ENCODE results near the gene NUDT16L1.

NUDT16L1 gene

GRCh38 chr16:4656695-4657686 lies 36.4 kb upstream of the NUDT16L1 start:
- Mint-ChIP-seq H3K36me3 (peaks cover 10% of the 10 kb centered on the region), H3K27me3 (no peaks in the 10 kb centered on the region), H3K4me3 (no peak overlapping the region), H3K4me1 (peaks cover under 1% of the 10 kb centered on the region), H3K27ac (no peak overlapping the region), H3K9me3 (no peaks in the 10 kb centered on the region)
- DNase-seq (ENCODE audit: low spot score in 2 of 2) (no peak), ATAC-seq (ENCODE audit: low read depth) (no peak)

GRCh38 chr16:4659363-4660353 lies 33.7 kb upstream of the NUDT16L1 start:
- Mint-ChIP-seq H3K27ac (no peak overlapping the region), H3K4me3 (no peak overlapping the region), H3K4me1 (peaks cover 10% of the 10 kb centered on the region), H3K36me3 (peaks cover 7% of the 10 kb centered on the region), H3K27me3 (no peaks in the 10 kb centered on the region), H3K9me3 (no peaks in the 10 kb centered on the region)
- ATAC-seq (ENCODE audit: low read depth) (no peak), DNase-seq (ENCODE audit: low spot score in 2 of 2) (no peak)

GRCh38 chr16:4660454-4661007 lies 32.8 kb upstream of the NUDT16L1 start:
- Mint-ChIP-seq H3K27ac (no peak overlapping the region), H3K4me3 (no peak overlapping the region), H3K36me3 (peaks cover 7% of the 10 kb centered on the region), H3K9me3 (no peaks in the 10 kb centered on the region), H3K4me1 (peaks cover 12% of the 10 kb centered on the region), H3K27me3 (no peaks in the 10 kb centered on the region)
- ATAC-seq (ENCODE audit: low read depth) (no peak), DNase-seq (ENCODE audit: low spot score in 2 of 2) (no peak)

- H3K27ac Mint-ChIP-seq: no peak overlapping the region
- DNase-seq (ENCODE audit: low spot score in 2 of 2) (no peak), ATAC-seq (ENCODE audit: low read depth) (no peak)
- H3K9me3 Mint-ChIP-seq: no peaks in the 10 kb centered on the region
- H3K4me3 Mint-ChIP-seq: no peak overlapping the region
- peaks cover 4% of the 10 kb centered on the region for H3K36me3 Mint-ChIP-seq
- H3K4me1 Mint-ChIP-seq: peaks cover 12% of the 10 kb centered on the region
- no peaks in the 10 kb centered on the region for H3K27me3 Mint-ChIP-seq
Observed at GRCh38 chr16:4661661-4662060, 31.7 kb upstream of the NUDT16L1 start.

GRCh38 chr16:4663465-4663776 lies 29.9 kb upstream of the NUDT16L1 start:
- Mint-ChIP-seq H3K4me3 (no peak overlapping the region), H3K27me3 (no peaks in the 10 kb centered on the region), H3K36me3 (peaks cover 4% of the 10 kb centered on the region), H3K9me3 (no peaks in the 10 kb centered on the region), H3K27ac (no peak overlapping the region), H3K4me1 (peaks cover 12% of the 10 kb centered on the region)
- DNase-seq (ENCODE audit: low spot score in 2 of 2) (no peak), ATAC-seq (ENCODE audit: low read depth) (no peak)

- Mint-ChIP-seq H3K27ac (no peak overlapping the region), H3K4me3 (no peak overlapping the region), H3K27me3 (no peaks in the 10 kb centered on the region), H3K9me3 (no peaks in the 10 kb centered on the region), H3K36me3 (peaks cover 2% of the 10 kb centered on the region), H3K4me1 (peaks cover 12% of the 10 kb centered on the region)
- DNase-seq (ENCODE audit: low spot score in 2 of 2) (no peak), ATAC-seq (ENCODE audit: low read depth) (no peak)
Observed at GRCh38 chr16:4663777-4664465, 29.4 kb upstream of the NUDT16L1 start.

- peaks cover 5% of the 10 kb centered on the region for H3K36me3 Mint-ChIP-seq
- peaks cover 12% of the 10 kb centered on the region for H3K4me1 Mint-ChIP-seq
- DNase-seq (ENCODE audit: low spot score in 2 of 2) (no peak), ATAC-seq (ENCODE audit: low read depth) (peak; percentile 89)
- peak overlapping the region; percentile 18 for H3K4me3 Mint-ChIP-seq
- no peaks in the 10 kb centered on the region for H3K9me3 Mint-ChIP-seq
- H3K27ac Mint-ChIP-seq: peak overlapping the region; percentile 65
- no peaks in the 10 kb centered on the region for H3K27me3 Mint-ChIP-seq
Observed at GRCh38 chr16:4664538-4665418, 28.6 kb upstream of the NUDT16L1 start.

- H3K9me3 Mint-ChIP-seq: no peaks in the 10 kb centered on the region
- peaks cover 5% of the 10 kb centered on the region for H3K36me3 Mint-ChIP-seq
- no peak overlapping the region for H3K27ac Mint-ChIP-seq
- H3K4me1 Mint-ChIP-seq: peaks cover 12% of the 10 kb centered on the region
- H3K4me3 Mint-ChIP-seq: no peak overlapping the region
- DNase-seq (ENCODE audit: low spot score in 2 of 2): no peak
- no peaks in the 10 kb centered on the region for H3K27me3 Mint-ChIP-seq
- ATAC-seq (ENCODE audit: low read depth): no peak
Observed at GRCh38 chr16:4666537-4667202, 26.7 kb upstream of the NUDT16L1 start.

- Mint-ChIP-seq H3K9me3 (no peaks in the 10 kb centered on the region), H3K27ac (no peak overlapping the region), H3K27me3 (no peaks in the 10 kb centered on the region), H3K4me1 (peaks cover 12% of the 10 kb centered on the region), H3K36me3 (peaks cover 5% of the 10 kb centered on the region), H3K4me3 (no peak overlapping the region)
- ATAC-seq (ENCODE audit: low read depth): no peak
- no peak for DNase-seq (ENCODE audit: low spot score in 2 of 2)
Observed at GRCh38 chr16:4667203-4667963, 26.0 kb upstream of the NUDT16L1 start.

GRCh38 chr16:4668313-4668960 lies 24.9 kb upstream of the NUDT16L1 start:
- Mint-ChIP-seq H3K4me3 (no peak overlapping the region), H3K4me1 (peaks cover 12% of the 10 kb centered on the region), H3K27ac (no peak overlapping the region), H3K27me3 (no peaks in the 10 kb centered on the region), H3K36me3 (peaks cover 3% of the 10 kb centered on the region), H3K9me3 (no peaks in the 10 kb centered on the region)
- ATAC-seq (ENCODE audit: low read depth) (no peak), DNase-seq (ENCODE audit: low spot score in 2 of 2) (no peak)

GRCh38 chr16:4673387-4674046 lies 19.8 kb upstream of the NUDT16L1 start:
- no peak for ATAC-seq (ENCODE audit: low read depth)
- peaks cover 7% of the 10 kb centered on the region for H3K36me3 Mint-ChIP-seq
- H3K9me3 Mint-ChIP-seq: no peaks in the 10 kb centered on the region
- H3K4me3 Mint-ChIP-seq: no peak overlapping the region
- H3K4me1 Mint-ChIP-seq: peaks cover 5% of the 10 kb centered on the region
- H3K27me3 Mint-ChIP-seq: no peaks in the 10 kb centered on the region
- no peak for DNase-seq (ENCODE audit: low spot score in 2 of 2)
- H3K27ac Mint-ChIP-seq: no peak overlapping the region

All from memory B cell (primary cell).